Activated CD4-positive, CD25-positive, alpha-beta regulatory T cell treated with anti-CD3 and anti-CD28 coated beads, Interleukin-2, amount 50 U/mL, for 72 hours (primary cell): ENCODE measurements around the gene EMC8.

Experiments used
- DNase-seq: peaks from one replicate; pipeline ENCODE4 v3.0.0; 2021

The EMC8 gene

GRCh38 chr16:85752511-85753420, 46.6 kb downstream of the EMC8 start:
- DNase-seq = no peak

GRCh38 chr16:85751698-85752501, 47.4 kb downstream of the EMC8 start:
- no peak for DNase-seq

GRCh38 chr16:85750827-85751697, 48.3 kb downstream of the EMC8 start, which contains the start of gene C16orf74:
C16orf74 (minus strand) TSS chr16:85751096; CDS start chr16:85735217, 15,879 bp downstream.
- no peak for DNase-seq

GRCh38 chr16:85750146-85750826, 49.1 kb downstream of the EMC8 start:
- no peak for DNase-seq

- DNase-seq = no peak
Measured at GRCh38 chr16:85749771-85750145, 49.6 kb downstream of the EMC8 start.

- DNase-seq = no peak
Measured at GRCh38 chr16:85746460-85747215, 52.7 kb downstream of the EMC8 start.

- no peak for DNase-seq
Measured at GRCh38 chr16:85738923-85739715, 60.2 kb downstream of the EMC8 start.

GRCh38 chr16:85736921-85737320, 62.4 kb downstream of the EMC8 start:
- no peak for DNase-seq

GRCh38 chr16:85735946-85736345, 63.4 kb downstream of the EMC8 start:
- no peak for DNase-seq

GRCh38 chr16:85735225-85735635, 64.1 kb downstream of the EMC8 start:
- peak; percentile 44 for DNase-seq

GRCh38 chr16:85734311-85735017, 64.9 kb downstream of the EMC8 start:
- DNase-seq = no peak

GRCh38 chr16:85733839-85734170, 65.5 kb downstream of the EMC8 start:
- no peak for DNase-seq

- no peak for DNase-seq
Measured at GRCh38 chr16:85733155-85733838, 66.0 kb downstream of the EMC8 start.

- DNase-seq = no peak
Measured at GRCh38 chr16:85731179-85731578, 68.2 kb downstream of the EMC8 start.

- DNase-seq = no peak
Measured at GRCh38 chr16:85730186-85730465, 69.2 kb downstream of the EMC8 start.

GRCh38 chr16:85729452-85730185, 69.7 kb downstream of the EMC8 start:
- no peak for DNase-seq

GRCh38 chr16:85728879-85729278, 70.5 kb downstream of the EMC8 start:
- DNase-seq = no peak
